H9 (cell line): ENCODE data around the gene TDRKH. TPM values are rescaled to one million over a fixed set of nuclear protein-coding genes. Genes with fewer than 3 reads are reported as not detected.
"Not testable (repeated sequence)": the region's sequence is repeated elsewhere in the genome, so short reads cannot be mapped to it uniquely, and the experiment has no call there.

Source experiments
- DNase-seq: peaks from one replicate; pipeline ENCODE4 v3.0.0-alpha.2; 2017
- H2AFZ ChIP-seq: one replicate; pipeline ENCODE4 v1.6.1; 2013; ENCODE audit warnings: mild to moderate bottlenecking, low read length, control low read depth, moderate library complexity
- H2AK5ac ChIP-seq: 2 replicates; pipeline ENCODE4 v1.6.1; 2013; ENCODE audit warnings: low read length, control low read depth, mixed read lengths; ENCODE audit not compliant: insufficient read length
- H2BK120ac ChIP-seq: one replicate; pipeline ENCODE4 v1.6.1; 2013; ENCODE audit warnings: low read depth, mild to moderate bottlenecking, low read length, control low read depth, inconsistent platforms; ENCODE audit not compliant: poor library complexity, severe bottlenecking
- H2BK12ac ChIP-seq: 2 replicates; pipeline ENCODE4 v1.6.1; 2013; ENCODE audit warnings: low read length, control low read depth, mixed read lengths, low read depth; ENCODE audit not compliant: insufficient read length
- H2BK15ac ChIP-seq: 2 replicates; pipeline ENCODE4 v1.6.1; 2013; ENCODE audit warnings: low read depth, low read length, control low read depth
- H2BK20ac ChIP-seq: one replicate; pipeline ENCODE4 v1.6.1; 2013; ENCODE audit warnings: low read depth, mild to moderate bottlenecking, low read length, control low read depth, inconsistent platforms; ENCODE audit not compliant: poor library complexity, severe bottlenecking
- H2BK5ac ChIP-seq: 2 replicates; pipeline ENCODE4 v1.6.1; 2013; ENCODE audit warnings: low read length, control low read depth, mixed read lengths; ENCODE audit not compliant: insufficient read length
- H3K14ac ChIP-seq: 2 replicates; pipeline ENCODE4 v1.6.1; 2013; ENCODE audit warnings: low read length, control low read depth; ENCODE audit not compliant: insufficient read depth
- H3K18ac ChIP-seq: 2 replicates; pipeline ENCODE4 v1.6.1; 2013; ENCODE audit warnings: low read depth, mild to moderate bottlenecking, mixed read lengths, low read length, control low read depth; ENCODE audit not compliant: insufficient read length
- H3K23ac ChIP-seq: 2 replicates; pipeline ENCODE4 v1.6.1; 2013; ENCODE audit warnings: low read length, control low read depth, mixed read lengths, low read depth; ENCODE audit not compliant: insufficient read length
- H3K23me2 ChIP-seq: 2 replicates; pipeline ENCODE4 v1.6.1; 2013; ENCODE audit warnings: low read depth, mild to moderate bottlenecking, mixed read lengths, low read length, control low read depth; ENCODE audit not compliant: insufficient read length, poor library complexity, severe bottlenecking
- H3K27ac ChIP-seq: 2 replicates; pipeline ENCODE4 v1.5.1; 2013; ENCODE audit warnings: low read length, control low read depth, mixed read lengths, low read depth; ENCODE audit not compliant: insufficient read length
- H3K27me3 ChIP-seq: 2 replicates; pipeline ENCODE4 v1.6.1; 2013; ENCODE audit warnings: low read length, control low read depth, inconsistent platforms; ENCODE audit not compliant: insufficient read depth
- H3K4ac ChIP-seq: 2 replicates; pipeline ENCODE4 v1.6.1; 2013; ENCODE audit warnings: low read depth, mild to moderate bottlenecking, control low read depth, inconsistent platforms, low read length, moderate library complexity
- H3K4me1 ChIP-seq: 2 replicates; pipeline ENCODE4 v1.6.1; 2013; ENCODE audit warnings: low read length, control low read depth, inconsistent platforms; ENCODE audit not compliant: insufficient read depth
- H3K4me2 ChIP-seq: 2 replicates; pipeline ENCODE4 v1.6.1; 2013; ENCODE audit warnings: low read length, control low read depth, mixed read lengths; ENCODE audit not compliant: insufficient read length, insufficient read depth
- H3K56ac ChIP-seq: 2 replicates; pipeline ENCODE4 v1.6.1; 2013; ENCODE audit warnings: low read depth, mild to moderate bottlenecking, mixed read lengths, low read length, control low read depth; ENCODE audit not compliant: insufficient read length
- H3K79me1 ChIP-seq: 2 replicates; pipeline ENCODE4 v1.6.1; 2013; ENCODE audit warnings: low read depth, mild to moderate bottlenecking, moderate library complexity, low read length, control low read depth, inconsistent platforms; ENCODE audit not compliant: insufficient read depth, poor library complexity, severe bottlenecking
- H3K79me2 ChIP-seq: 2 replicates; pipeline ENCODE4 v1.6.1; 2013; ENCODE audit warnings: low read length, control low read depth, inconsistent platforms; ENCODE audit not compliant: insufficient read depth
- H3K9ac ChIP-seq: 2 replicates; pipeline ENCODE4 v1.6.1; 2013; ENCODE audit warnings: low read length, control low read depth, mixed read lengths; ENCODE audit not compliant: insufficient read length; ENCODE audit errors: extremely low read depth
- H3K9me3 ChIP-seq: one replicate; pipeline ENCODE4 v1.6.1; 2013; ENCODE audit warnings: low read depth, low read length, inconsistent platforms; ENCODE audit not compliant: control insufficient read depth
- H3T11ph ChIP-seq: one replicate; pipeline ENCODE4 v1.6.1; 2013; ENCODE audit warnings: mild to moderate bottlenecking, low read length, control low read depth, inconsistent platforms
- H4K20me1 ChIP-seq: one replicate; pipeline ENCODE4 v1.6.1; 2013; ENCODE audit not compliant: control insufficient read depth, insufficient read length, insufficient read depth
- H4K5ac ChIP-seq: 2 replicates; pipeline ENCODE4 v1.6.1; 2013; ENCODE audit warnings: low read depth, mild to moderate bottlenecking, mixed read lengths, low read length, control low read depth; ENCODE audit not compliant: insufficient read length
- H4K8ac ChIP-seq: replicated peaks from 2 replicates; pipeline ENCODE4 v1.6.1; 2013; ENCODE audit warnings: low read length, control low read depth, mixed read lengths, low read depth; ENCODE audit not compliant: insufficient read length
- H4K91ac ChIP-seq: 2 replicates; pipeline ENCODE4 v1.6.1; 2013; ENCODE audit warnings: low read depth, mild to moderate bottlenecking, moderate library complexity, mixed read lengths, low read length, control low read depth; ENCODE audit not compliant: insufficient read length
- H3K27ac Mint-ChIP-seq, 3 experiments: 2 replicates in 2 of 3; 3 replicates in 1 of 3; pipeline ENCODE4 v1.8.0; 2020 to 2021; ENCODE audit warnings: mixed read lengths in 3 of 3, mild to moderate bottlenecking in 1 of 3, moderate library complexity in 1 of 3
- H3K27me3 Mint-ChIP-seq: 2 replicates; pipeline ENCODE4 v1.8.0; 2021; ENCODE audit warnings: low read depth, mild to moderate bottlenecking, moderate library complexity, mixed read lengths
- H3K36me3 Mint-ChIP-seq, 3 experiments: 2 replicates in 2 of 3; 3 replicates in 1 of 3; pipeline ENCODE4 v1.8.0; 2020 to 2021; ENCODE audit warnings: low read depth in 3 of 3, mixed read lengths in 3 of 3; ENCODE audit not compliant: insufficient read depth in 1 of 3
- H3K4me1 Mint-ChIP-seq, 2 experiments: 2 replicates each; pipeline ENCODE4 v1.8.0; 2020; ENCODE audit warnings: mixed read lengths in 2 of 2
- H3K4me3 Mint-ChIP-seq, 2 experiments: 2 replicates in 1 of 2; 3 replicates in 1 of 2; pipeline ENCODE4 v1.8.0; 2020 to 2021; ENCODE audit warnings: mild to moderate bottlenecking in 2 of 2, mixed read lengths in 2 of 2, moderate library complexity in 1 of 2
- H3K9me3 Mint-ChIP-seq, 2 experiments: 2 replicates in 1 of 2; 3 replicates in 1 of 2; pipeline ENCODE4 v1.8.0; 2020; ENCODE audit warnings: mild to moderate bottlenecking in 2 of 2, mixed read lengths in 2 of 2, moderate library complexity in 1 of 2
- WGBS: extraction: QIAGEN DNeasy Blood & Tissue Kit; methylation state at CpG from one replicate; pipeline ENCODE4 v1.1.7; 2013; ENCODE audit warnings: missing lambda C conversion rate, low lambda C conversion rate, mixed read lengths; ENCODE audit not compliant: insufficient read length; ENCODE audit errors: extremely low coverage; 5-methylcytosine and 5-hydroxymethylcytosine counted together
- total RNA-seq: library from RNA; stranded (reverse); gene quantifications from 2 replicates; pipeline ENCODE4 v1.2.1, GENCODE V29; 2021

TDRKH gene
- total RNA-seq, 1 experiment from 2014 or later = 24.0 TPM

GRCh38 chr1:151768351-151769066 is 21.8 kb downstream of the TDRKH start:
- not testable (repeated sequence) for H3K4ac ChIP-seq, H2AK5ac ChIP-seq, H3K9ac ChIP-seq, H3K4me2 ChIP-seq, H4K20me1 ChIP-seq, H3K79me1 ChIP-seq, DNase-seq, H3K9me3 ChIP-seq, H2BK5ac ChIP-seq, H4K5ac ChIP-seq, H3K9me3 Mint-ChIP-seq, H3T11ph ChIP-seq, H3K4me1 ChIP-seq, H3K27ac ChIP-seq, H3K4me1 Mint-ChIP-seq, H2AFZ ChIP-seq, H3K14ac ChIP-seq, H3K27me3 ChIP-seq, H2BK12ac ChIP-seq, H2BK15ac ChIP-seq, H3K23me2 ChIP-seq, H3K4me3 Mint-ChIP-seq, H3K27ac Mint-ChIP-seq, H2BK20ac ChIP-seq, H3K27me3 Mint-ChIP-seq, H3K56ac ChIP-seq, H4K8ac ChIP-seq, H3K36me3 Mint-ChIP-seq, H4K91ac ChIP-seq, H3K23ac ChIP-seq, H2BK120ac ChIP-seq, H3K18ac ChIP-seq, H3K79me2 ChIP-seq
- no CpG with 5 or more reads among the region's 7 CpGs for WGBS
